Cerebellar cortex (tissue), 1 donor: Measurements from ENCODE around the gene OR8D1.
"Not testable (repeated sequence)": the region's sequence is repeated elsewhere in the genome, so short reads cannot be mapped to it uniquely, and the experiment has no call there.

Source experiments
- DNase-seq: peaks from one replicate; pipeline ENCODE4 v3.0.0-alpha.2; 2015; ENCODE audit warnings: low spot score

Gene OR8D1

DNA sequence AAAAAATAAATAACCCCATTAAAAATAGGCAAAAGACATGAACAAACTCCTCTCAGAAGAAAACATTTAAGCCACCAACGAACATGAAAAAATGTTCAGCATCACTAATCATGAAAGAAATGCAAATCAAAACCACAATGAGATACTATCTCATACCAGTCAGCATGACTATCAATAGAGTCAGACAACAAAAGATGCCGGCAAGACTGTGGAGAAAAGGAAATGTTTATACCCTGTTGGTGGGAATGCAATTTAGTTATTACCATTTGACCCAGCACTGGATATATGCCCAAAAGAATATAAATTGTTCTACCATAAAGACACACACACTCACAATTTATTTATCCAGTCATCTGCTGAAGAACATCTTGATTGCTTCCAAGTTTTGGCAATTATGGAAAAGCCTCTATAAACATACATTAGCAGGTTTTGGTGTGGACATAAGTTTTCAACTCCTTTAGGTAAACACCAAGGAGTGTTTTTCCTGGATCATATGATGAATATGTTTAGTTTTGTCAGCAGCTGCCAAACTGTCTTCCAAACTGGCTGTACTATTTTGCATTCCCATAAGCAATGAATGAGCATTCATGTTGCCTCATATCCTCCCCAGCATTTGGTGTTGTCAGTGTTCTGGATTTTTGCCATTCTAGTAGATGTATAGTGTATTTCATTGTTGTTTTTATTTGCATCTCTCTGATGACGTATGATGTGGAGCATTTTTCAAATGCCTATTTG, 28.0 kb downstream of the OR8D1 start:
- DNase-seq, result no peak

DNA sequence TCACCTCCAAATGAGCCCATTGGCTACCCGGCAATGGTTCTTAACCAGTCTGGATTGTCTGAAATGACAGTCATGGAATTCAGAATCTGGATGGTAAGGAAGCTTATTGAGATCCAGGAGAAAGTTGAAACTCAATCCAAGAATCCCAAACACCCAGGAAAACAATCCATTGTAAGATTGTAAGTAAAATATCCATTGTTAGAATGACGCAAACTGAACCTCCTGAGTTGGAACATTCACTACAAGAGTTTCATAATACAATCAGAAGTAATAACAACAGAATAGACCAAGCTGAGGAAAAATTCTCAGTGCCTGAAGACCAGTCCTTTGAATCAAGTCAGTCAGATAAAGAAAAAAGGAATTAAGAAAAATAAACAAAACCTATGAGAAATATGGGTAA, 35.5 kb downstream of the OR8D1 start:
- DNase-seq, result no peak

DNA sequence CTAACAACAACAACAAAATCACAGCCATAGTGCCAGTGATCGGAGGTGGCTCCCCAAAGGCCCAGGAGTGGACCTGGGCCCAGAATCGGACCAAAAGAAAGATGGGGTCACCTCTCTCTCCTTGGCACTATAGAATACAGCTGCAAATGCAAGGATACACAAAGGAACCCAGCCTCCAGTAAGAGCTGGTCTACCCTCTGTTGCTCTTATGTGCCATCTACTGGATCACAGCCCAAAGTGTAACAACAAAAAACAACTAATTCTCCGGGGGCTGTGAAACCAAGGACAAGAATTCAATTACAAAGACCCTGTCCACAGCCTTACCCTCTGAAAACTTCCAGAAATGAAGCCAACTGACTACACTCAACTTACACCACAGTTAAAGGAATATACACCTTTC, 35.9 kb downstream of the OR8D1 start:
- DNase-seq, result no peak

DNA sequence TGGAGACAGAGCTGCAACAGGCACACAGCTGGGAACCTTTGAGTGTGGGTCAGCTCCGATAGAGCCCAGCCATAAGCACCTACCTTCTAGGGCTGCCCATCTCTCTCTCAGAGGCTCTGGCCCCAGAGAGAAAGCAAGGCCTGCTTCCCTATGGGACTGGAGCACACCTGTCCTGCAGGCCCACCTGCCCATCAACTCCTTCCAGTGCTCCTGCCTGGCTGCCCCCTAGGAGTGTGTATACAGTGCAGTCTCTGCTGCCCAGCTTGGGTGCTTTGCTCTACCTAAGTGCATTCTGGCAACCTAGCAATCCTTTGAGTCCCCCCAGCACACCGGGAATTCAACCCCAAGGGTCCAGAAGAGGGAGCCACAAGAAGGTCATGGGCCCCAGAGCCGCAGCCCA, 36.5 kb downstream of the OR8D1 start:
- DNase-seq, result no peak

DNA sequence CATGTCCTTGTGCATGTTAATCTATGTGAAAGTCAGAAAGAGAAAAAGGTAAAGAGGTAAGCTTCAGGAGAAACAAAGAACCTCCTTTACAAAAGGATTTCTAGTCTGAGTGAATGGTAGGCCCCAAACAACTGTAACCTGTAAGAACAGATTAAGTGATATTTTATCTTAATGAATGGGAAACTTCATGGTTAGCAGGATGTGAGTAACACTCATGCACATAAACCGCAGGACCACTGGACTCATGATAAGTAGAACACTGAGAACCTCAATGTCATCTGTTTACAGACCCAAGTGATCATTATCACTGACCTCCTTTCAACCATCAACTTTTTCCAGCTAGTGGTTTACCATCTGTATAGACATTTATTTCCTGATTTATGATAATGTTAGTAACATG, 37.7 kb downstream of the OR8D1 start:
- no peak for DNase-seq

DNA sequence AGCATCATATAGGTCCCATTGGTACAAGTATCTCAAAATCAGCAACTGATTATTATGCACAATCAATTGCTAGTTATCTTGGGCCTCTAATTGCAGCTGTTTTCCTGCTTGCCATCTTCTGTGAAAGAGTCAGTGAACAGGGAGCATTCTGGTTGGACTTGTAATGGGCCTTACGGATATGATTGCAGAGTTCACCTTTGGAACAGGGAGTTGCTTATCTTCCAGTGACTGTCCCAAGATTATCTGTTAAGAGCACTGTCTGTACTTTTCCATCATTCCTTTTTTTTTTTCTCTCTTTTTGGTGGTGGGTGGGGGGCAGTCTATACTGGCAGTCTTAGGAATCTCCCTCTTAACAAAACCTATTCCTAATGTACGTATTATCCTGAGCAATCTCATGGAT, 39.7 kb downstream of the OR8D1 start:
- no peak for DNase-seq

DNA sequence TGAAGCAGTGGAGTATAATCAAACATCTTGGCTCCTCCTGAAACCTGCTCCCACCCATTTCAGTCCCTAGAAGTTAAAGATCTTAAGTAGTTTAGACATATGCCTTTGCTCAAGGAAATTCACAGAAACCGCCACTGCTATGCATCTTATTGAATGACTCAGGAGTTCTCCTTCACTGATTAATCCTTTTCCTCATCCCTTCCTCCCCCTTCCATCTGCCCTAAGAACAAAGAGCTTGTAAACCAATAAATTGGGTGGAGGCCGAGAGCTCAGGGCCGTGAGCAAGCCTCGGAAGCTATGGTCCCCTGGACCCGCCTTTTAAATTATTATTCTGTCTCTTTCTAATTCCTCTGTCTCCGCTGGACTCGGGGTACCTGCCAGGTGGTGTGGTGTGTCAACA, 42.9 kb downstream of the OR8D1 start:
- not testable (repeated sequence) for DNase-seq

DNA sequence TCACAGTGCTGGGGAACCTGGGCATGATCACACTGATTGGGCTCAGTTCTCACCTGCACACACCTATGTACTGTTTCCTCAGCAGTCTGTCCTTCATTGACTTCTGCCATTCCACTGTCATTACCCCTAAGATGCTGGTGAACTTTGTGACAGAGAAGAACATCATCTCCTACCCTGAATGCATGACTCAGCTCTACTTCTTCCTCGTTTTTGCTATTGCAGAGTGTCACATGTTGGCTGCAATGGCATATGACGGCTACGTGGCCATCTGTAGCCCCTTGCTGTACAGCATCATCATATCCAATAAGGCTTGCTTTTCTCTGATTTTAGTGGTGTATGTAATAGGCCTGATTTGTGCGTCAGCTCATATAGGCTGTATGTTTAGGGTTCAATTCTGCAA, 48.7 kb downstream of the OR8D1 start:
- DNase-seq, result not testable (repeated sequence)

- no peak for DNase-seq
Measured at GRCh38 chr11:124256076-124256475, 57.7 kb downstream of the OR8D1 start, which contains the start of gene OR8G5. TSS of gene OR8G5 (plus strand) at chr11:124256376. CDS start at chr11:124264932, 8,556 bp downstream.
